Lower leg skin (tissue), 4 donors: Measurements from ENCODE around the gene MIS18A. TPM values are rescaled to one million over a fixed set of nuclear protein-coding genes. Genes with fewer than 3 reads are reported as not detected.
"Not testable (repeated sequence)": the region's sequence is repeated elsewhere in the genome, so short reads cannot be mapped to it uniquely, and the experiment has no call there.

Experiments
- DNase-seq, 2 donors: peaks; one replicate each; pipeline ENCODE4 v3.0.0-alpha.2; 2019; ENCODE audit warnings: low spot score in 2 of 2
- H3K4me3 ChIP-seq: fragments of 200-600 bp; sonication (generic); 2 replicates; pipeline ENCODE4 v1.5.1; 2017; ENCODE audit warnings: mild to moderate bottlenecking, low read depth; ENCODE audit not compliant: poor library complexity, severe bottlenecking
- CTCF ChIP-seq, 3 donors: fragments of 450-650 bp; IDR thresholded peaks; one replicate each; pipeline ENCODE4 v1.5.1; 2016; ENCODE audit warnings: antibody characterized with exemption in 3 of 3, mild to moderate bottlenecking in 3 of 3, moderate library complexity in 2 of 3
- POLR2A ChIP-seq, 2 donors: fragments of 450-650 bp; IDR thresholded peaks; one replicate each; pipeline ENCODE4 v1.6.1; 2016 to 2017; ENCODE audit warnings: antibody characterized with exemption in 2 of 2, mild to moderate bottlenecking in 1 of 2, moderate library complexity in 1 of 2
- WGBS, 2 donors: methylation state at CpG; one replicate each; pipeline ENCODE4 v1.1.5; 2018; 5-methylcytosine and 5-hydroxymethylcytosine counted together
- intact Hi-C: fragments of 100-400 bp; cut with DNase I; formaldehyde crosslinking; loops from one replicate; pipeline ENCODE4 v1.15.0; 2023; ENCODE audit warnings: low total_unique reads
- total RNA-seq, 4 donors: library from RNA; depleted of rRNA; stranded (reverse); fragments of >200 nt; gene quantifications; one replicate each; pipeline ENCODE4 v1.1.0, GENCODE V29; 2016

The MIS18A gene
- total RNA-seq, 4 donors from 2014 or later: 2.2 to 7.7 (median 3.9) TPM

GRCh38 chr21:32311621-32312020 lies 32.8 kb upstream of the MIS18A start:
- intact Hi-C loops: no loop called here
- H3K4me3 ChIP-seq: no peak overlapping the region
- 93 to 99% methylated on average over 6 to 9 of the region's 9 CpGs for WGBS, 2 donors
- TF ChIP-seq CTCF (IDR thresholded peaks at IDR 0.05): no peak
- peak in 1 of 2 donors; percentile 75 for DNase-seq

DNA sequence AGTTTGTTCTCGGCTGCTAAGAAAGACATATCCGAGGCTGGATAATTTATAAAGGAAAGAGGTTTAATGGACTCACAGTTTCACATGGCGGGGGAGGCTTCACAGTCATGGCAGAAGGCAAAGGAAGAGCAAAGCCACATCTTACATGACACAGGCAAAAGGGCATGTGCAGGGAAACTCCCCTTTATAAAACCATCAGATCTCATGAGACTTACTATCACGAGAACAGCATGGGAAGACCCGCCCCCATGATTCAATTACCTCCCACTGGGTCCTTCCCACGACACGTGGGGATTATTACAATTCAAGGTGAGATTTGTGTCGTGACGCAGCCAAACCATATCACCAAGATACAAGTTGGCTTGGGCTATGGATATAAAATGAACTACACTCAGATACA lies 32.1 kb upstream of the MIS18A start:
- whole genome bisulfite sequencing, 2 donors: 91 to 92% methylated on average over 9 of the region's 9 CpGs
- intact Hi-C loops, DNase-seq, H3K4me3 ChIP-seq: not testable (repeated sequence)

DNA sequence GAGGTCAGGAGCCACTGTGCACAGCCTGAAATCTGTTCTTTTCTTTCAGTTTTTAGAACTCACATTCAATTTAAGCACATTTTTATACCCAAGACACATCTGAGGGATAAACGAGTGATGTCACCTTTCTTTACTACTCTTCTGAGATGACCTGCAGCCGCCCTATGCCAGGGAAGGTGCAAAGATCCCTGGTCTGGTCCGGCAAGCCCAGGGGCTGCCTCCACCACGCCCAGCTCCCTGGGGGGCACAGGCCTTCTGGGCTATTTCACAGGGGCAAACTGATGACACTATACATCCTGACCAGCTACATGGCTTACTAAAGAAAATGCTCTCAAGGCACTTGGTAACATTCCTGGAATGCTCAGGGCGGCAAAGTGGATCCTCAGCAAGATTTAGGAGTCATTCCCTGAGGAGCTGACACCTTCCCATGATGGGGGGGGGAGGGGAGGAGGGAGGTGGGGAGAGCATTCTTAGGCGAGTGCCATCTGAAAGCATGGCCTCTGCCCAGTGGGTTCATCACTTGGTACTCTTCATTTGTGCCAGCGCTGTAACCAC lies 31.1 kb upstream of the MIS18A start:
- intact Hi-C loops: no loop called here
- WGBS, 2 donors: 92 to 93% methylated on average over 7 of the region's 7 CpGs

DNA sequence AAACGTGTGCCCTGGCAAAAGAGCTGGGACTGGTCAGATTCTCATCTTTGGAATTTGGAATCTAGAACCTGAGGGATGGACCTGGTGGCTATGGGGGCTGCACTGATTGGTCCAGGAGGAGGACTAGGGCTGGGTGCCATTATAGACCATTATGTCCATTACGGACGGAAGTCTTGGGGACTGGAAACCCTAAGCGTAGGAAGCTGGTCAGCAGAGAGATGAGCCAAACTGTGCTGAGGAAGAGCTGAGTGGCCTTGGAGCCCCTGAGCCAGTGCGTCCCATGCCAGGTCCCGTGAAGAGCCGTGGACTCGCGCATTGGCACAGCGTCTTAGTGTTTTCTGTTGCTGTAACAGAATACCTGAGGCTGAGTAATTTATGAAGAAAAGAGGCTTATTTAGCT lies 29.8 kb upstream of the MIS18A start:
- WGBS, 2 donors: 98% methylated on average over 10 of the region's 10 CpGs
- intact Hi-C loops: no loop called here
- no peak for DNase-seq

More for the DNA sequence above, 31.1 kb upstream of the MIS18A start:
- DNase-seq: peak in 1 of 2 donors; percentile 48
- TF ChIP-seq POLR2A (IDR thresholded peaks at IDR 0.05): no peak
- H3K4me3 ChIP-seq: no peak overlapping the region

GRCh38 chr21:32307706-32308105 lies 28.9 kb upstream of the MIS18A start:
- no peak for DNase-seq
- intact Hi-C loops: no loop called here

More for the DNA sequence above, 29.8 kb upstream of the MIS18A start:
- TF ChIP-seq CTCF (IDR thresholded peaks at IDR 0.05) (no peak), POLR2A (IDR thresholded peaks at IDR 0.05) (no peak)
- H3K4me3 ChIP-seq: no peak overlapping the region

DNA sequence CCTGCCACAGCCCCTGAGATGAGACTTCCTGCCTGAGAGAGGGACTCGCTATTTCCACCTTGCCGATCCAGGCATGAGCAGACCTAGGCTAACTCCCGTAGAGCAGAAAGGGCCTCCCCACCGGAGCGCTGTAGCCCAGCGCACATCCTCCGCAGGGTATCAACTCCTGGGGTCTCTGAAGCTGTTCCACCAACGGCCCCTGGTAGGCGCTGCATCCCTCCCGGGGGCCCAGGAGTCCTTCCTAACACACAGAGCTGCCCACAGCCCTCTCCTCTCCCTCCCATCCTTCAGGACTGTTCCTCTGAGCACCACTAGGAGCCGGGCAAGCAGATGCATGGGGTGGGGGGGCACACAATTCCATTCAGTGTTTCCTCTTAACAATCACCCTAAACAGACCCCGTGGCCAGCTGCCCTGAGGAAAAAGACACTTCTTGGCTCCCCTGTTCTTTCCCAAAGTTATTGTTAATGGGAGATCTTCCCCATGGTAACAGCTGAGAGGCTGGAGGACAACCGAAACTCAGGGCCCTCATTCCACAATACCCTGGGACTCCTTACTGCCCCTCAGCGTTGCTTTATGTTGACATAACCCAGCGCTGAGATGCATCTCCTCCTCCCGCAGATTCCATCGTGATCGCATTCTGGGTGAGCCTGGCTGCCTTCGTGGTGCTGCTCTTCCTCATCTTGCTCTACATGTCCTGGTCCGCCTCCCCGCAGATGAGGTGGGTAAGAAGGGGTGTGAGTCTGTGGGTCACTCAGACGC lies 27.4 kb upstream of the MIS18A start:
- no peak for DNase-seq
- intact Hi-C loops: no loop called here
- WGBS, 2 donors: 57 to 59% methylated on average over 22 of the region's 22 CpGs

More at GRCh38 chr21:32307706-32308105, 28.9 kb upstream of the MIS18A start:
- WGBS, 2 donors: 98 to 99% methylated on average over 4 of the region's 4 CpGs
- H3K4me3 ChIP-seq: no peak overlapping the region
- TF ChIP-seq CTCF (IDR thresholded peaks at IDR 0.05) (no peak), POLR2A (IDR thresholded peaks at IDR 0.05) (no peak)

More for the DNA sequence above, 27.4 kb upstream of the MIS18A start:
- no peak for TF ChIP-seq CTCF (IDR thresholded peaks at IDR 0.05)
- TF ChIP-seq POLR2A (IDR thresholded peaks at IDR 0.05): no peak
- no peak overlapping the region for H3K4me3 ChIP-seq
